RWPE1 (cell line): ENCODE data around the gene TANC1.

Experiments used
- CTCF ChIA-PET: fragments of 350-600 bp; sonication (Branson Sonifier 250); formaldehyde crosslinking; extraction: SDS; loops from one replicate; lab custom pipeline; 2021; lab: Yijun Ruan, JAX
- POLR2A ChIA-PET: fragments of 400-600 bp; formaldehyde crosslinking; extraction: SDS; loops from one replicate; lab custom pipeline; 2020; ENCODE audit warnings: antibody characterized with exemption; ENCODE audit not compliant: low non-redundant PET; lab: Yijun Ruan, JAX
- DNase-seq: peaks from one replicate; pipeline ENCODE4 v3.0.0; 2012; ENCODE audit warnings: low spot score
- H3K27ac ChIP-seq: fragments of 450-650 bp; 2 replicates; pipeline ENCODE4 v1.5.1; 2017
- CTCF ChIP-seq: fragments of 450-650 bp; conservative IDR thresholded peaks from 2 replicates; pipeline ENCODE4 v1.5.1; 2017; ENCODE audit warnings: low read depth, mild to moderate bottlenecking

TANC1 gene

GRCh38 chr2:158928515-158928914 lies 39.9 kb upstream of the TANC1 start:
- H3K27ac ChIP-seq: no peak overlapping the region
- no peak for TF ChIP-seq CTCF
- ChIA-PET POLR2A (no interaction called here), CTCF (no interaction called here)
- no peak for DNase-seq

GRCh38 chr2:158928965-158929364 lies 39.5 kb upstream of the TANC1 start:
- CTCF ChIA-PET: no interaction called here
- DNase-seq: no peak
- POLR2A ChIA-PET: no interaction called here
- no peak overlapping the region for H3K27ac ChIP-seq
- no peak for TF ChIP-seq CTCF

GRCh38 chr2:158931572-158931971 lies 36.9 kb upstream of the TANC1 start:
- no peak for TF ChIP-seq CTCF
- ChIA-PET CTCF (interaction anchor here (0.6 to 0.7 kb wide), 2 partner anchors 191 to 264 kb away, joined by 3 to 5 read pairs; no protein-coding TSS in a partner anchor), POLR2A (no interaction called here)
- peak; percentile 40 for DNase-seq
- no peak overlapping the region for H3K27ac ChIP-seq

- POLR2A ChIA-PET: no interaction called here
Observed at GRCh38 chr2:158932131-158932645, 36.3 kb upstream of the TANC1 start.

GRCh38 chr2:158934170-158934569 lies 34.3 kb upstream of the TANC1 start:
- H3K27ac ChIP-seq: no peak overlapping the region
- no peak for DNase-seq
- ChIA-PET POLR2A (no interaction called here), CTCF (interaction anchor here (1.1 kb wide), 1 partner anchor 9 kb away, joined by 3 read pairs; no protein-coding TSS in a partner anchor)
- TF ChIP-seq CTCF: no peak

More at GRCh38 chr2:158932131-158932645, 36.3 kb upstream of the TANC1 start:
- CTCF ChIA-PET: no interaction called here
- no peak overlapping the region for H3K27ac ChIP-seq
- no peak for TF ChIP-seq CTCF
- no peak for DNase-seq

- CTCF ChIA-PET: no interaction called here
- POLR2A ChIA-PET: no interaction called here
- no peak for TF ChIP-seq CTCF
- no peak for DNase-seq
- peak overlapping the region; percentile 54; the same call in 1 of the 2 replicates for H3K27ac ChIP-seq
Observed at GRCh38 chr2:158935617-158936016, 32.8 kb upstream of the TANC1 start.
